GM19239 (cell line): ENCODE results near the gene SPACA5.
A peak's percentile ranks its signal among the peaks of the same experiment; 100 is the strongest.
"Not testable (repeated sequence)": the region's sequence is repeated elsewhere in the genome, so short reads cannot be mapped to it uniquely, and the experiment has no call there.

Source experiments
- DNase-seq: peaks from one replicate; pipeline ENCODE4 v3.0.0; 2011; ENCODE audit warnings: low spot score; ENCODE audit not compliant: insufficient read length
- FAIRE-seq: peaks from 2 replicates; lab custom pipeline; 2011; peaks lifted over from hg19 to GRCh38; lab: Jason Lieb, UNC

Gene SPACA5

DNA sequence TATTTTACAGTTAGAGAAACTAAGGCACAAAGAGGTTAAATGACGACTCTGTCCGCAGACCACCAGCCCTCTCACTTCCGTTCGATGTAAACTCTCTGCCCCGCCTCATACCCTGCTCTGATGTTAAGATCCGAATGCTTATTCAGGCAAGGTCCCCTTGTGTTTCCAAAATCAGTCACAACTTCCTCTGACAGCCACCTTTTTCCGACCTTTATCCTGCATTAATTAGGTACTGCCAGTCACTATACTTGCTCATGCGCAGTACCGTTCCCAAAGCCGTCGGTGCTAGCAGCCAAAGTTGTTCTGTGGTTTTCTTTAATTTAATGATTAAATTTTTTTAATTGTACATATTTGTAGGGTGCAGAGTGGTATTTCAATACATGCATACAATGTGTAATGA, 13.7 kb downstream of the SPACA5 start:
- FAIRE-seq: peak; percentile 89
- DNase-seq: not testable (repeated sequence)

DNA sequence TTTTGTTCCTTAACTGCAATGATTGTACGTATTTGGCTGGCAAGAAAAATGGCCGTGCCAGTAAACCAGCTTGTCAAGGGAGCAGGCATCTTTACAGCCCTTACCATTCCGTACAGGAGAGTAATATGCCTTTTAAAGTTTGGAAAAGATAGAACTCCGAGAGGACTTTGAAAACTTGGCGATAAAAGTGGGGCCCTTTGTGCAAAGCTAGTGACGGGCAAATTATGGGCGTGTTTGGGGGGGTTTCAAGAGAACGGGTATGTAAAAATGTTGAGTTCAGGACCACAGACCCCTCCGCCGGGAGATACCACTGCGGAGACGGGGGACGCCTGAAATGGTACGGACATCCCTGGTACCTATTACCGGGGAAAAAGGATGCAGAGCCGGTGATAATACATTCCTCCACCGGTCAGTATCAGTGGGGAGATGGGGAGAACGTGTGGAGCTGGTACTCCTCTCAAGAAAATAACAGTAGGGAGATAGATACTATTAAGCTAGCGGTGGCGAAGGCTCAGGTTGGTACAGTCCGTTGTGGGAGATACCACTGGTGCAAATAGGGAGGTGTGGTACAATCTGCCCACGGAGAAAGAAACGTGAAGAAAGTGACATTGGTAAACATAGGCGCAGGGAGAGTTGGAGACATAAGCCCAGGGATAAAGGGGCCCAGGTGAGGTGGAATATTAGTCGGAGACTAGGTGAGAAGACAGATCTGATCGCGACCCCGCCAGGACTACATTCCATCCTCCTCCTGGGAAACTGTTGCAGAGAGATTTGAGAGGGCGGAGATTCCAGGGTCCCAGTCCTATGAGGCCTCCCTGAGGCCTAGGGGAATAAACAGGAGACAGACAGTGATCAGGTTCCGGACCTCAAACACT, 14.5 kb downstream of the SPACA5 start:
- DNase-seq (peak; percentile 20), FAIRE-seq (peak; percentile 99)

DNA sequence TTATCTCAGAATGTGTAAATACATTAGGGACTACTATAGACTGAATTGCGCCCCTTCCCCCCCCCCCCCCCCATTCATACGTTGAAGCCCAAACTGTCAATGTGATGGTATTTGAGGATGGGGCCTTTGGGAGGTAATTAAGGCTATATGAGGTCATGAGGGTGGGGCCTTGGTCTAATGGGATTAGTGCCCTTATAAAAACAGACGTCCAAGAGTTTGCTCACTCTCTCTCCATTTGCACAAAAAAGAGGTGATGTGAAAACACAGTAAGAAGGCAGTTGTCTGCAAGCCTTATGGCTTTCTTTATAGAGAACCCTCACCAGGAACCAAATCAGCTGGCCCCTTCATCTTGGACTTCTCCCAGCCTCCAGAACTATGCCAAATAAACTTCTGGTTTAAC, 15.3 kb downstream of the SPACA5 start:
- DNase-seq (no peak), FAIRE-seq (no peak)

DNA sequence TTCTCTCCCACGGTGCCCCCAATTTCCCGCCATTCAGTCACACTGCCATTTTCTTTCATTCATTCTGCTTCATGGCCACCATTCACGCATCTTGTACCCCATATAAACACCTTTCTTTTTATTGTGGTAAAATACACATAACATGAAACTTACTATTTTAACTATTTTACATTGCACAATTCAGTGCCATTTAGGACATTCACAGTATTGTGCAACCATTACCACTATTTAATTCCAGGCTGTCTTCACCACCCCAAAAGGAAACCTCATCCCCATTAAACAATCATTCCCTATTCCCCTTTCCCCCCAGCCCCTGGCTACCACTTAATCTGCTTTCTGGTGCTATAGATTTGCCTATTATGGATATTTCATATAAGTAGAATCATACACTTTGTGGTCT, 15.9 kb downstream of the SPACA5 start:
- DNase-seq (no peak), FAIRE-seq (no peak)

DNA sequence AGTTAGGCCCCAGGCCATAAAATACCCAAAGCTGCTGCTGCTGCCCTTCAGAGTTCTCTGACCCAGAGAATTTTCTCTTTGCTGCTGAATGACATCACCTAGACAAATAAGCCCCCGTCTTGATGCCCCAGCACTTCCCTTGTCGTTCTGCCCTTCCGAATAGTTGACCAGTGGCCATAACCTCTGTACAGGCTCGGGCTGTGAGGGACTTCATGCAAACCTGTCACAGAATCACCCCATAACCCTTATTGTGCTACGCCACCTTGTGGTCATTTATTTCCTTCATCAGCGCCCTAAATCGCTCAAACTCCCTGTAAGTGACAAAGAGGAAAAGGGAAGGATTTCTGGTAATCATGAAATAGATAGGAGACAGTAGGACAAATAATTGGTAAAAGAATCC, 18.8 kb downstream of the SPACA5 start:
- DNase-seq: no peak
- peak; percentile 99 for FAIRE-seq

DNA sequence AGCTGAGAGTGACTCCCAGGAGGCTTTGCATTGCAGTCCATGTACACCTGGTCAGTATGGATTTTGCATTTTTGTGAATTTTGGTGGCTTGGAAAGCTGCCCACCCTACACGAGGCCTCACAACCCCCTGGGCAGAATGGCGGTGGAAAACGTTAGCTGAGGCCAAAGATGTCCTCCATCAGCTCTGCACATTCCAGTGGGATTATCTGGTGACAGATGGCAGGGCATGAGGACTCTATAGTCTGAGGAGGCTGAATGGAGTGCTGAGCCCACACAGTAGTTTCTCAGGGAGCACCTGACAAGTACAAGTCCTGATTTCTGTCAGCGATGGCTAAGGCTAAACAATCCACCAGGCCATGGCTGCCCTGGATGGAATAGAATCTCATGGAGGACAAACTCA, 20.8 kb downstream of the SPACA5 start:
- not testable (repeated sequence) for DNase-seq, FAIRE-seq

DNA sequence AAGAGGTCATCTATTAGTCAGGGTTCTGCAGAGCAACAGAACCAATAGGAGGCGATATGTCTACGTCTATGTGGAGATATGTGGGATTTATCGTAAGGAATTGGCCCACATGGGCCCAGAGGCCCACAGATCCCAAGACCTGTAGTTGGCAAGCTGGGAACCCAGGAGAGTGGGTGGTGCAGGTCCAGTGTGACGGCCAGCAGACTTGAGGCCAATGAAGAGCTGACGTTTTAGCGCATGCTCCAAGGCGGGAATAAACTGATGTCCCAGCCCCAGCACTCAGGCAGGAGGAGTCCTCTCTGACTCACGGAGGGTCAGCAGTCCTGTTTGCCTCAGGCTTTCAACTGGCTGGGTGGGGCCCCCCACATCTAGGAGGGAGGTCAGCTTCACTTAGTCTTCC, 21.3 kb downstream of the SPACA5 start:
- FAIRE-seq (no peak), DNase-seq (no peak)

DNA sequence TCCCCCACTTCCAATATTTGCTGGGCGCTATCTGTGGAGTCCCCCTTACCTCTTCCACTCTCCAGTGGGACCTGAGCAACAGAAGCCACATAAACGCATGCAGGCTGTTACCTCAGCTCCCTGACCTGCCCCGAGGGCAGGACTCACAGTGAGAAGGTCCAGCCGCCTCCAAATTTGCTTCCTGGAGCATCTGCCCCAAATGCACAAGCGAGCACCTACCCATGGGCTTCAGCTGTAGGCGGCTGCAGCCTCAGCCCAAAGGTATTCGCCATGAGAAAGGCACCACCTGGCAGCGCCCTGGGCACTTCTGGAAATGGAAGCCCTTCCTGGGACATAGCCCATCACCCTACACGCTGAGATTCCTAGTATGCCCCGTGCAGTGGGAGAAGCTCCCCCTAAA, 23.4 kb downstream of the SPACA5 start:
- FAIRE-seq (no peak), DNase-seq (no peak)

DNA sequence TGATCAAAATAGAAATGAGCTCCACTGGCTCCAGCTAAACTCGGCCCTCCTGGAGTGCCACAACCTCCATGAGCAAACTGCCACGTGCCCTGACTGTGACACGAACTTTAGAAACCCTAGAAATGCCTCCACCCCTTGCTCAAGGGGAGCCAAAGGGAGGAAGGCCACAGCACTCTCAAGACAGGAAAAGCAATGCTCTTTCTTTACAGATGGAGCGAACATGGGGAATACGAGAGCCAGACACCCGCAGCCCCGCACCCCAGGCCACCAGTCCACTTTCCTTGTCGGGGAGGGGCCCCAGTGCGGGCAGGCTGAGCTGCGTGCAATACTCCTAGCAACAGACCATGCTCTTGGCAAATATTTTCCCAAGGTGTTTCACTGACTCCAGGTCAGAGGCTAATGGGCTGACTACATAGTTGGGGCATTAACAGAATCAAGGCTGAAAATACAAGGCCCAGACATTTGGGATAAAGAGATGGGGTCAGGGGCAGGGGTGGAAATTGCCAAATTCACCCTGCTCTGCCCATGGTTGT, 23.9 kb downstream of the SPACA5 start:
- not testable (repeated sequence) for FAIRE-seq, DNase-seq

DNA sequence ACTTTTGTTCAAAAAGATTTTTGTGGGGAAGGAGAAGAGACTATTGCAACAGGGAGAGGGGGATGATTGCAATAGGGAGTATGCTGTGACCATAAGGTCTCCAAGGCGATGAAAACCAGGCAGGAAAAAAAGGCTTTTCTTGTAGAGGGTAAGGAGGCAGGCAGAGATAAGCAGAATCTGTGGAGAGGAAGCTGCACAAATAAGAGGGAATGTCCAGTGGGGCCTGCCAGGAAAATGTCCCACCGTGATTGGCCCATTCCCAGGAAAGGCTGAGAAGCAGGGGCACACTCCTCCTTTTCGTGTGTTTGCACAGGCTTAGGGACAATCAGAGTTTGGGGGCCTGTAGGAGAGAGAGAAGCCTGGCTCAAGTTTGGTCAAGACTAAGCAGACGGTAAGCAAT, 29.1 kb downstream of the SPACA5 start:
- DNase-seq: no peak
- no peak for FAIRE-seq

DNA sequence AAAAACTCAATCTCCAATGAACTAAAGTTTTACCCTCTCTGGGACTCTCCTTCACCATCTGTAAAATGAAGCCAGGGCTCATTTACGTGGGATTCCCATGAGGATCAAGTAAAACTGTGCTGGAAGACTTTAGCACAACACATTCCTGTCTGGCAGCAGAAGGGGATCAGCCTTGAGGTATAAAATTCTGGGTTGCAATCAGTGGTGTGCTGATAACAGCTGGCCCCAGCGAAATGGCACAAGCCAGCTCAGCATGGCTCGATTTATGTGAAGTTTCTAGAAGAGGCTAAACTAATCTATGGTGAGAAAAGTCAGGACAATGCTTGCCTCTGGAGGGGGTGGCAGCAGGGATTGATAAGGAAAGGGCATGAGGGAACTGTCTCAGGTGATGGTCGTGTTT, 36.3 kb downstream of the SPACA5 start:
- no peak for FAIRE-seq
- DNase-seq: no peak

DNA sequence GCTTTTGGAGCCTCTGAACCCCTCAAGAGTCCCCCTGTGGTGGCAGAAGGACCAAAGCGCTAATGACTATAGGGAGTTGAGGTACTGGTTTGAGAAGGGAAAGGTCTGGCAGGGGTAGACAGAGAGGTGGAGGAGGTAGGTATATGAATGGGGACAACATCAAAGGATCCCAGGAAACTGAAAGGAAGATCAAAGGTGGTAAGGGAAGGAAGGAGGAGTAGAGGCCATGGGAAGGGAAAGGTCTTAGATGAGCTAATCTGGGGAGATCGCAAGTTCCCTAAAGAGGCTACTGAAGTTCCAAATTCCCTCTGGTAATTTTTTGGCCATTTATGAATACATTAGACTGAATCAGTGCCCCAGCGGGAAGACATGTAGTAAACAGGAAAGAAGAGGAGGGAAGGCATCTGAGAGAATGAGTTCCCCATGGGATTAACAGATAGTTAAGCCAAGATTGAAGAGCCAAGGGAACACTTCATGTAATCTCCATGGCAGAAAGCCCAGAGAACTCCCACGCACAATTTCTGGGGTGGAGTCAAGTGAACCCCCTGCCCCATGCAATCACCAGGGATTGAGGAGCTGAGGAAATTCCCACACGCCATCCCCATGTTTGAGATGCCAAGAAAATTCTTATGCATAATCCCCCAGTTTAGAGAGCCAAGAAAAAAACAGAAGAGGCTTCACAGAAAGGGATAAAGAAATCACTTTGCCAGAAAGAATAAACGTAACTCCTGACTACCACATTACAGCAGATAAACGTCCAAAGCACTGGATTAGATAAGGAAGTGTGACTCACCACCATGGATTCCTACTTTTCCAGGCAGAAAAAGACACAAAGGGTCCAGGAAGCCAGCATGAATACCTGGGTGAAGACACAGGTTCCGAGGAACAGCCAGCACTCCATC, 38.9 kb downstream of the SPACA5 start:
- no peak for DNase-seq
- FAIRE-seq: peak; percentile 8

DNA sequence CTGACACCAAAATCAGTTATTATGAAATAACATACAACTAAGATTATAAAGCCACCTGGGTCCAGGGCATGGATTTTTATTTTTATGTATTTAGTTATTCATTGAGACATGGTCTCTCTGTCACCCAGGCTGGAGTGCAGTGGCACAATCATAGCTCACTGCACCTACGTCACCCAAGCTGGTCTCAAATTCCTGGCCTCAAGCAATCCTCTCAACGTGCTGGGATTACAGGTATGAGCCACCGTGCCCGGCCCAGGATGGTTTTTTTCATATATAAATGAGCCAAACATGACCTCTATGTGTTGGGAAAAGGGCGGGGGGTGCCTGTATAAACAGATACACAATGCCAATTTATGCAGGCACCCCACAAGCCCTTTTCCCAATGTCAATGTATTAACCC, 40.1 kb downstream of the SPACA5 start:
- DNase-seq (no peak), FAIRE-seq (no peak)

DNA sequence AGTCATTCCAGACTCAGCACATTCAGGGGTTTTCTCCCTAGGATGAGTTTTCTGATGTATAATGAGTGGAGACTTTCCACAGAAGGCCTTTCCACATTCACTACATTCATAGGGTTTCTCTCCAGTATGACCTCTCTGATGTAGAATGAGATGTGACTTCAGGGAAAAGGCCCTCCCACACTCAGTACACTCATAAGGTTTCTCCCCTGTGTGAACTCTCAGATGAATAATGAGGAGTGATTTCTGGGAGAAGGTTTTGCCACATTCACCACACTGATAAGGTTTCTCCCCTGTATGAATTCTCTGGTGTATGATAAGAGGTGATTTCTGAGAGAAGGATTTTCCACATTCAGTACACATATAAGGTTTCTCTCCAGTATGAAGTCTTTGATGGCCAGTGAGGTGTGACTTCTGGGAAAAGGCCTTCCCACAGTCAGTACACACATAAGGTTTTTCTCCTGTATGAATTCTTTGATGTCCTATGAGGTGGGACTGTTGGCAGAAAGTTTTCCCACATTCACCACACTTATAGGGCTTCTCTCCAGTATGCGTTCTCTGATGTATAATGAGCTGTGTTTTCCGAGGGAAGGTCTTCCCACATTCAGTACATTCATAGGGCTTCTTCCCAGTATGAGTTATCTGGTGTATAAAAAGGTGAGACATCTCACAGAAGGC, 52.0 kb downstream of the SPACA5 start:
- FAIRE-seq (no peak), DNase-seq (no peak)

DNA sequence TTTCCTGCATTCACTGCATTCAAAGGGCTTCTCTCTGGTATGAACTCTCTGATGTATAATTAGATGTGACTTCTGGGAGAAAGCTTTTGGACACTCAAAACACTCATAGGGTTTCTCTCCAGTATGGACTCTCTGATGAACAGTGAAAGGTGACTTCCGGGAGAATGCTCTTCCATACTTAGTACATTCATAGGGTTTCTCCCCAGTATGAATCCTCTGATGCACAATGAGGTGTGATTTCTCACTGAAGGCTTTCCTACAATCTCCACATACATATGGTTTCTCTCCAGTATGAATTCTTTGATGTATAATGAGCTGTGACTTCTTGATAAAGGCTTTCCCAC, 52.5 kb downstream of the SPACA5 start:
- FAIRE-seq (no peak), DNase-seq (no peak)
